K562 (cell line): Measurements from ENCODE around the gene ARHGAP9. TPM values are rescaled to one million over a fixed set of nuclear protein-coding genes. Genes with fewer than 3 reads are reported as not detected.

Source experiments
- CREB5 ChIP-seq: fragments of 250-450 bp; sonication (Bioruptor Pico); IDR thresholded peaks from 2 replicates; pipeline ENCODE4 v1.5.0; 2020; ENCODE audit warnings: mild to moderate bottlenecking
- ETV6 ChIP-seq, 3 experiments: fragments of 150-350 bp in 1 of 3; sonication (generic) in 1 of 3; formaldehyde crosslinking in 1 of 3; IDR thresholded peaks; 2 replicates each; pipeline versions ENCODE4 v1.6.1 to v1.8.0; 2014 to 2022; ENCODE audit warnings: borderline replicate concordance in 2 of 3, low read depth in 2 of 3, antibody characterized with exemption in 1 of 3, low read length in 1 of 3, mild to moderate bottlenecking in 1 of 3, missing genetic modification reagents in 1 of 3
- FOXK2 ChIP-seq, 2 experiments: fragments of 450-650 bp; IDR thresholded peaks in 1 of 2; conservative IDR thresholded peaks in 1 of 2; 2 replicates each; pipeline ENCODE4 v1.6.1; 2016; ENCODE audit warnings: low read depth in 2 of 2, mild to moderate bottlenecking in 1 of 2
- GATAD2A ChIP-seq: fragments of 450-650 bp; IDR thresholded peaks from 2 replicates; pipeline ENCODE4 v1.6.1; 2017
- KAT2B ChIP-seq: IDR thresholded peaks from one replicate; pipeline ENCODE4 v1.6.1; 2012; ENCODE audit warnings: low read depth, mild to moderate bottlenecking, control low read depth, inconsistent platforms, low read length, moderate library complexity
- KLF6 ChIP-seq: fragments of 250-450 bp; sonication (Bioruptor Pico); IDR thresholded peaks from 2 replicates; pipeline ENCODE4 v1.4.0; 2020; ENCODE audit warnings: mild to moderate bottlenecking, moderate library complexity, borderline replicate concordance
- NBN ChIP-seq: fragments of 450-650 bp; IDR thresholded peaks from 2 replicates; pipeline ENCODE4 v1.6.1; 2016; ENCODE audit warnings: low read depth, mild to moderate bottlenecking
- NONO ChIP-seq, 2 experiments: fragments of 200-400 bp in 1 of 2; fragments of 450-650 bp in 1 of 2; formaldehyde crosslinking in 1 of 2; IDR thresholded peaks; 2 replicates each; pipeline ENCODE4 v1.6.1; 2017; ENCODE audit warnings: low read depth in 2 of 2, mild to moderate bottlenecking in 2 of 2, moderate library complexity in 2 of 2, low read length in 1 of 2
- PKNOX1 ChIP-seq: fragments of 450-650 bp; IDR thresholded peaks from 2 replicates; pipeline ENCODE4 v1.6.1; 2016
- RERE ChIP-seq: sonication (generic); formaldehyde crosslinking; IDR thresholded peaks from 2 replicates; pipeline ENCODE4 v1.8.0; 2023; ENCODE audit warnings: missing genetic modification reagents, mild to moderate bottlenecking, borderline replicate concordance
- VEZF1 ChIP-seq: fragments of 200-800 bp; sonication (Bioruptor generic); IDR thresholded peaks from 2 replicates; pipeline ENCODE4 v1.6.1; 2017; ENCODE audit warnings: missing genetic modification characterization, missing compliant biosample characterization
- ZC3H11A ChIP-seq: IDR thresholded peaks from 2 replicates; pipeline ENCODE4 v1.6.1; 2012; ENCODE audit warnings: low read depth, low read length, improper control_type of control experiment
- ZFPM2 ChIP-seq: fragments of 250-450 bp; sonication (Bioruptor Pico); IDR thresholded peaks from 2 replicates; pipeline ENCODE4 v1.5.1; 2022; ENCODE audit warnings: mild to moderate bottlenecking
- ZNF398 ChIP-seq: fragments of 250-450 bp; sonication (Bioruptor Pico); IDR thresholded peaks from 2 replicates; pipeline ENCODE4 v1.8.0; 2021; ENCODE audit warnings: moderate library complexity, mild to moderate bottlenecking, inconsistent platforms
- polyA plus RNA-seq, 8 experiments: library from polyadenylated mRNA; depleted of rRNA in 4 of 8; stranded (reverse) in 5 of 8; unstranded in 3 of 8; fragments of >200 nt; fragmentation: Nextera tagmentation in 2 of 8; fragmentation: Illumina TruSeq in 1 of 8; extraction: Ambion mirVana in 2 of 8; extraction: Trizol in 1 of 8; gene quantifications; 2 replicates each; pipeline versions ENCODE4 v1.2.1 to v1.2.3, GENCODE V29; 2011 to 2014; ENCODE audit warnings: inconsistent platforms in 1 of 8, missing spikeins in 1 of 8
- total RNA-seq, 7 experiments: library from RNA; depleted of rRNA in 6 of 7; stranded (reverse); fragments of >200 nt in 6 of 7; fragmentation: Illumina TruSeq in 2 of 7; extraction: Trizol in 2 of 7; gene quantifications; 2 replicates each; pipeline versions ENCODE4 v1.2.1 to v1.2.3, GENCODE V29; 2011 to 2021; ENCODE audit warnings: low replicate concordance in 1 of 7

The ARHGAP9 gene
- total and polyA plus RNA-seq, 9 of the 15 experiments (the other 6 are each of a cell fraction or from before 2014, with no cell fraction given), result 1.5 to 10.2 (median 5.1) TPM

GRCh38 chr12:57520053-57520818, 40.6 kb upstream of the ARHGAP9 start, which contains the start of gene DDIT3 (continued):
- no peak for TF ChIP-seq CREB5
- peak; percentile 100 for TF ChIP-seq VEZF1
- TF ChIP-seq RERE (CRISPR knock-in tag), result no peak
- no peak for TF ChIP-seq ETV6 (IDR thresholded peaks at IDR 0.05; ENCODE audit: borderline replicate concordance in 1 of 2, low read depth in 2 of 2, low read length in 1 of 2)
- TF ChIP-seq ETV6 (CRISPR knock-in tag; IDR thresholded peaks at IDR 0.05; ENCODE audit: borderline replicate concordance), result no peak
- TF ChIP-seq KAT2B, result no peak
- no peak for TF ChIP-seq ZNF398
- TF ChIP-seq GATAD2A, result no peak
- peak; percentile 94 for TF ChIP-seq PKNOX1
- peak in 1 of 2 experiments; percentile 81; a peak in 2 of 4 replicates for TF ChIP-seq NONO (IDR thresholded peaks at IDR 0.05; ENCODE audit: low read depth in 2 of 2, low read length in 1 of 2)
- TF ChIP-seq ZFPM2 (CRISPR knock-in tag), result no peak
- TF ChIP-seq FOXK2 (conservative IDR thresholded peaks at IDR 0.05 in 1 of 2, IDR thresholded peaks at IDR 0.05 in 1 of 2; ENCODE audit: low read depth in 2 of 2), result no peak
- TF ChIP-seq NBN, result no peak
- TF ChIP-seq KLF6 (CRISPR knock-in tag), result no peak
- TF ChIP-seq ZC3H11A, result no peak; the same call in 1 of the 2 replicates
